22Rv1 (cell line): ENCODE data around the gene ARID1A.

Experiments used
- H3K27ac ChIP-seq: fragments of 450-650 bp; 2 replicates; pipeline ENCODE4 v1.5.1; 2017
- CTCF ChIP-seq: fragments of 450-650 bp; IDR thresholded peaks from 2 replicates; pipeline ENCODE4 v1.5.1; 2017; ENCODE audit warnings: mild to moderate bottlenecking
- ZFX ChIP-seq: fragments of 450-650 bp; IDR thresholded peaks from 2 replicates; pipeline ENCODE4 v1.6.1; 2017; ENCODE audit warnings: antibody characterized with exemption, borderline replicate concordance

Gene ARID1A

GRCh38 chr1:26731233-26731902, 35.6 kb downstream of the ARID1A start:
- H3K27ac ChIP-seq = peak overlapping the region; percentile 52
- no peak for TF ChIP-seq CTCF
- no peak for TF ChIP-seq ZFX

GRCh38 chr1:26733392-26733791, 37.6 kb downstream of the ARID1A start:
- TF ChIP-seq CTCF (no peak), ZFX (no peak)
- peak overlapping the region; percentile 52 for H3K27ac ChIP-seq

GRCh38 chr1:26733982-26734381, 38.2 kb downstream of the ARID1A start:
- TF ChIP-seq CTCF = no peak
- no peak for TF ChIP-seq ZFX
- H3K27ac ChIP-seq = peak overlapping the region; percentile 52

GRCh38 chr1:26734501-26735058, 38.8 kb downstream of the ARID1A start:
- TF ChIP-seq ZFX (no peak), CTCF (no peak)
- H3K27ac ChIP-seq = peak overlapping the region; percentile 52

GRCh38 chr1:26739329-26739914, 43.6 kb downstream of the ARID1A start:
- H3K27ac ChIP-seq = peak overlapping the region; percentile 41
- TF ChIP-seq CTCF (no peak), ZFX (no peak)

GRCh38 chr1:26740023-26740634, 44.3 kb downstream of the ARID1A start:
- no peak for TF ChIP-seq CTCF
- TF ChIP-seq ZFX = no peak
- peak overlapping the region; percentile 41 for H3K27ac ChIP-seq

GRCh38 chr1:26740952-26741351, 45.1 kb downstream of the ARID1A start:
- peak overlapping the region; percentile 41 for H3K27ac ChIP-seq
- TF ChIP-seq ZFX = no peak
- no peak for TF ChIP-seq CTCF
